Stimulated activated CD4-positive, alpha-beta T cell treated with anti-CD3 and anti-CD28 coated beads, TNF-alpha, amount 100 ng/mL, for 24 hours (primary cell): Measurements from ENCODE around the gene RBPMS2.

Experiments
- DNase-seq, 3 experiments: peaks; one replicate each; pipeline ENCODE4 v3.0.0-alpha.2; 2020; ENCODE audit warnings: low read depth in 3 of 3

Gene RBPMS2

DNA sequence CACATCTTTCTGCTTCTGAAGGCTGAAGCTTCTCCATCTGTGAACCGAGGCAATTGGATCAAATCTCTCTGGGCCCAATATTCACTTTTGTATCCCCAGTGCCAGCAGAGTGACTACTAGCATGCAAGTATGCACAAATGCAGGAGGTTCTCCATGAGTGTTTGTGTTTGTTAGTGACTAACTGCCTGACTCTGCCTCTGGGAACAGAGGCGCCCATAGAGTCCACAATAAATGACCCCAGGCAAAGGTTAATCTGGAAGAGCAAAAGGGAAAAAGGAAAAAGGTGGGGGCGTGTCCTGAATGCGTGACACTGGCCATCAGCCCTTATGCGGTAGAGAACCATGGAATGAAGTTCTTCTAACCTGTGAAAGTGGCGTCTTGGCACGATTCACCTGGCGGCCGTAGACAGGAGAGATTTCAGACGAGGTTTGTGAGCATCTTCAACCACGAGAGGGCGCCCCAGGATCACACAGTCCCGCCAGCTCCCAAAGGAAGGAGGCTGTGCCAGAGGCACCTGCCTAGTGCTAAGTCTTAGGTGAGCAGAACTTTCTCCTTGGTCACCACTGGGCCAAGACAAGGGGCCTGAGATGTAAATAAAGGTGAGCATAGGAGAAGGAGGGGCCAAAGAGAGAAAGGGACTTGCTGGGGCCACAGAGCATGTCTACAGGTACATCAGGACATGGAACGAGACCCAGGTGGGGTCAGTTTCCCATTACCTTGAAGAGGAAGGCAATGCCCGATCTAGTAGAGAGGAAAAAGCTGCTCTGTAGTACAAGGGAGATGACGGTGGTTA, 44.2 kb downstream of the RBPMS2 start:
- peak; percentile 74 to 86 (median 77) for DNase-seq

GRCh38 chr15:64730151-64730550, 45.2 kb downstream of the RBPMS2 start:
- DNase-seq, result no peak

DNA sequence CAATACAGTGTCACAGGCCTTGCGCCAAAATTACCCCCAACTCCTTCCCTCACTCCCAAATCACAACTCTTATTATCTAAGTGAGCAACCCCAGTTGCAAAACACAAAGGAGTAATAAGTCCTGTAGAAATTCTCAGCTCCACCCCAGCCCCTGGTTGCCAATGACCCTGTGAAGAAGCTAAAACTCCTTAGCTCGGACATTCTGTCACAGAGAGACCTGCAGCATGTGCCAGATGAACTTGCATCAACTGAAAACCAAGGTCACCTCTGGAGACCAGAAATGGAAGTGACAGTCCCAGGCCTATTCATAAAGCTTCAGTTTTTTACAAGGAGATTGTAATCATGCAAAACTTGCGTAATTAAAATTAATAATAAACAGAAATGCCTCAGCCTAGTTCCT, 55.2 kb downstream of the RBPMS2 start:
- DNase-seq, result no peak

DNA sequence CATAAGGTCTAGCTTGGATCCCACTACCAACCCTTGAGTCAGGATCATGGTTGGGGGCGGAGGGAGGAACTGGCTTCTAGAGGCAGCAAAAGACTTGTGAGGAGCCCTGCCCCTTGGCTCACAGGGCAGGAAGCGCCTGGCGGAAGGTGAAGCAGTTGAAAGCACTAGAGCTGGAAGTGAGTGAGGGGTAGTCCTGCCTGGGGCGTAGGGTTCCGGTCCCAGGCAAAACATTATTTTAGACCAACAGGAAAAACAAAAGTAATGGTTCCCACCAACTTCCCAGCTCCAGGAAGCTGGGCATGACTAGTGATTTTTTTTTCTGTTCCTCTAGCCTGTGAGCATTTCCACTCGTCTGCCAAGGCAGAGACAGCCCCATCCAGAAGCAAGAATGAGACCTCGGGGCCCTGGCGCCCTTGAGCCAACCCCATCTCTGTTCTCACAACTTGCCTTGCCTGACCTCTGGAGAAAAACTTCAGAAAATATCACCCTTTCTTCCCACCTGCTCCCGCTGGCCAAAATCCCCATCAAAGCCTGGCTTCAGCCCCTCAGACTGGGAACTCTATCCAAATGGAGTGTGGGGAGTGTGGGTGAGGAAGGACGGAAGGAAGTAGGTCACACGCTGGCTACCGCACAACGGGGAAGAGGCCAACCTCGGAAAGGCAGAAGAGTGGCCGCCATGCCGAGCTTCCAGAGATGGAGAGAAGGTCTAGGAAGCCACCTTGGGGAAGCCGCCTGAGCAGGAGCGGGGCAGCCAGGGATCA, 57.5 kb downstream of the RBPMS2 start:
- DNase-seq, result peak in 1 of 3 experiments; percentile 10

- DNase-seq, result no peak
Observed at GRCh38 chr15:64717130-64717529, 58.3 kb downstream of the RBPMS2 start.

GRCh38 chr15:64716452-64716851, 58.9 kb downstream of the RBPMS2 start:
- no peak for DNase-seq

DNA sequence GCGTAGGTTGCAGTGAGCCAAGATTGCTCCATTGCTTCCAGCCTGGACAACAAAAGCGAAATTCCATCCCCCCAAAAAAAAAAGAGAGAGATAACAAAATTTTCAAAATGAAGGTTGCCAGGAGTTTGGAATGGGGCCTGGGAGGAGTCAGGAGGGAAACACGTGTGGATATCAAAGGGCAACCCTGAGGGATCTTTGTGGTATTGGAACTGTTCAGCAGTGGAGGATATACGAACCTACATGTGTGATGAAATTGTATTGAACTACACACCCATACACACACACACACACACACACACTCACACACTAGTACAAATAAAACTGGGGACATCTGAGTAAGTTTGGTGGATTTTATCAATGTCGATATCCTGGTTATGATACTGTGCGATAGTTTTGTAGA, 61.8 kb downstream of the RBPMS2 start:
- DNase-seq, result no peak

DNA sequence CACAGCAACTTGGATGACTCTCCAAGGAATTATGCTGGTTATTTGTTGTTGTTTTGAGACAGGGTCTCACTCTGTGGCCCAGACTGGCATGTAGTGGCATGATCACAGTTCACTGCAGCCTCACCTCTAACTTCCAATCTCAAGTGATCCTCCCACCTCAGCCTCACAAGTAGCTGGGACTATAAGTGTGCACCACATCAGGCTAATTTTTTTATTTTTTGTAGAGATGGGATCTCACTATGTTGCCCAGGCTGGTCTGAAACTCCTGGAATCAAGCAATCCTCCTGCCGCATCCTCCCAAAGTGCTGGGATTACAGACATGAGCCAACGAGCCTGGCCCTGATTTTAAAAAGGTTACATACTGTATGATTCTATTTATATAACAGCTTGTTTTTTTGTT, 63.0 kb downstream of the RBPMS2 start:
- DNase-seq, result no peak

DNA sequence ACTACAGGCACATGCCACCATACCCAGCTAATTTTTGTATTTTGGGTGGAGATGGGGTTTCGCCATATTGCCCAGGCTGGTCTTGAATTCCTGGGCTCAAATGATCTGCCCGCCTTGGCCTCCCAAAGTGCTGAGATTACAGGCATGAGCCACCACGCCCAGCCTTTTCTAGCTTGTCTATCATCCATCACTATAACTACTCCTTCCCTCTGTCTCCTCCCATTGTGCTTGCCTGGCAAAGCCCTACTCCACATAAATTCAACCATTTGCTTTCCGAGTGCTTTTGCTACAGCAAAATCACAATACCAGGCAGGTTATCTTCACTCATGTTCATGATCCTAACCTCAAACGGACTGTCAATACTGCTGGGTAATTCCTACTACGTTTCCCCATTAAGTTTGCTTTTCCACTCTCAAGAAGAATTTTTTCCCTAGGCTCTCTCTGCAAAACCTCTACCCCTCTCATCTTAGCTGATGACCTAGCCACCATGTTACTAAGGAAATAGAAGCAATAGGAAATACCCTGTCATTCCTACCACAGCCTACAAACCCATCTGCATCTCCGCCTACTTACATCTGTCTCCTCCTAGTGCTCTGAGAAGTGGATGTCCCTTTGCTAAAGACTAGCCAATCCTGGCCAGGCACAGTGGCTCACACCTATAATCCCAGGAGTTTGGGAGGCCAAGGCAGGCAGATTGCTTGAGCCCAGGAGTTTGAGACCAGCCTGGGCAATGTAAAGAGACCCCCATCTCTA, 64.5 kb downstream of the RBPMS2 start:
- DNase-seq, result no peak

DNA sequence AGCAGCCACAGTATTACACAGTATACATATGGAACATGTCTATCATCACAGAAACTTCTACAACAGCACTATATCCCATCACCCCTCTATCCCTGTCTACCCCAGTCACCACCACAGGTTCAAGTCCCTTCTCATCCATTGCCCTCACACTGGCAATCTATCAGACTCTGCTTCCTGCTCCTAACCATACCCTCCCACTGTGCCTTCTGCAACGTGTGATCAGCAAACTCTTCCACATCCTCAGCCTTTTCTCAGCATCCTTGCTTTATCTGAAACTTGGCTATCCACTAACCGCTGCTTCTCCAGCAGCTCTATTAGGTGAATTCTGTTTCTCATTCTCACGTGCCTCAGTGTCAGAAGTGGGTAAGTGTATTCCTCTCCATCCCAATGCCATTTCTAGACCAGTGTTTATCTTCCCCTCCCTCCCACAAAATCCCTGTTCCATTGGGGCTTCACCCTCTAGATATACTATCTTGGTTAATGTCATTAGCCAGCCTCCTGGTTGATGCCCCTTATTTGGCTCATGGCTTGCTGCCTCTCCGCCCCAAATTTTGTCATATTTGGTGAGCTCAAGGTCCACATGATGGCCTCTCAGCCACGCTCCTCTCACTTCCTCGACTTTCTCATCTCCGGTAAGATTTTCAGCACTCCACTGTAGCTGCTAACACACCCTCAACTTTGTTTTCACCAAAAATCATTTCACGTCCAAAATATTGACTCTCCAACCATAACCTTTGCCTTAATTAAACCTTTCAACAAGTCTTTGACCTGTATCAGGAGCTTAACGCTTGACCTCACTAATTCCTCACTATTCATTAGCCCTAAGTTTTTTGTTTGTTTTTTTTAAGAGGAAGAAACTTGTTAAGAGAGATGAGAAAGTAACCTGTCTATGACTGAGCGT, 69.1 kb downstream of the RBPMS2 start:
- no peak for DNase-seq

- no peak for DNase-seq
Observed at GRCh38 chr15:64705006-64705405, 70.4 kb downstream of the RBPMS2 start.

DNA sequence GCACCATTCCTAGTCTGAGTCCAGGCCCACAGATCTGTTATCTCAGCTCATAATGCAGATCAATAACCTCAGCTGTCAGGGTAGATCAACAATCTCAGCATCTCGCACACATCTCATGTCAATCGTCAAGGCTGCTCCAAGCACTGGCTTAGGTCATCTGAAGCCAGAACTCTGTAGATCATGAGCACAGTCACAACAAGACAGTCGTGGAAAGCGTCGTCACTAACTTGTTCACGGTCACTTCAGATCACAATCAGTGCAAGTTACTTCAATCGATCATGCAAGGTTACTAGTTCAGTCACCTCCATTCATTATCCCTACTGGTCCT, 71.8 kb downstream of the RBPMS2 start:
- DNase-seq, result no peak

- peak; percentile 90 to 96 (median 91) for DNase-seq
Observed at GRCh38 chr15:64702816-64703631, 72.4 kb downstream of the RBPMS2 start.

DNA sequence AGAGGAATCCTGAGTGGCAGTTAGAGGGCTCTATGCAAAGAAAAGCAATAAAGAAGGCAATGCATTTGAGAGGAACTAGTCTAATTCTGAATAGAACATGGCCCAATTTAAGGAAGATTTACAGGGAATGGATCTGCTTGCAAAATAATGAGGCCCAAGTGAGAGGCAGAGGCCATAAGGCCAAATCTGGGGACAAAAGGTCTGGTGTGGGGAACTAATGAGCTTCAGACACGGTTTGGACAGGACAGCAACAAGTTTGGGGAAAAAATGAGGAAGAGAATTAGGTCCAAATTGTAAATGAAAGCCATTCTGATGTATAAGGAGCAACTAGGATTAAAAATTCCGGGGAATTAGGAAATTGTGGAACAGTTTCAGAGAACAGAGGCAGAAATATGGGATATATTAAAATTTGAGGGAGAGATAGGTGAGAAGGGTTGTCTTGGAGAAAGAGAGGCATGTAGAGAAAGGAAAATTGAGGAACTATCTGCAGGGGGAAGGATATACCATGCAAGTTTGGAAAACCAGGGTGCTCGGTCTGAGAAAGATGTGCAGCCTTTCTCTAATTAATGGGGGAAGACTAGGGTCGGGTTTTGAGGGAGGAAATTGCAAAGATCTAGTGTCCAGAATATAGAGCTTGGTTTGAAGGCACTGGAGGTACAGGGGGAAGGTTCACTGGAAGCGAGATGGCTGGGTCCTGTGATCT, 73.8 kb downstream of the RBPMS2 start:
- DNase-seq, result no peak

GRCh38 chr15:64701051-64701450, 74.3 kb downstream of the RBPMS2 start:
- DNase-seq, result no peak

DNA sequence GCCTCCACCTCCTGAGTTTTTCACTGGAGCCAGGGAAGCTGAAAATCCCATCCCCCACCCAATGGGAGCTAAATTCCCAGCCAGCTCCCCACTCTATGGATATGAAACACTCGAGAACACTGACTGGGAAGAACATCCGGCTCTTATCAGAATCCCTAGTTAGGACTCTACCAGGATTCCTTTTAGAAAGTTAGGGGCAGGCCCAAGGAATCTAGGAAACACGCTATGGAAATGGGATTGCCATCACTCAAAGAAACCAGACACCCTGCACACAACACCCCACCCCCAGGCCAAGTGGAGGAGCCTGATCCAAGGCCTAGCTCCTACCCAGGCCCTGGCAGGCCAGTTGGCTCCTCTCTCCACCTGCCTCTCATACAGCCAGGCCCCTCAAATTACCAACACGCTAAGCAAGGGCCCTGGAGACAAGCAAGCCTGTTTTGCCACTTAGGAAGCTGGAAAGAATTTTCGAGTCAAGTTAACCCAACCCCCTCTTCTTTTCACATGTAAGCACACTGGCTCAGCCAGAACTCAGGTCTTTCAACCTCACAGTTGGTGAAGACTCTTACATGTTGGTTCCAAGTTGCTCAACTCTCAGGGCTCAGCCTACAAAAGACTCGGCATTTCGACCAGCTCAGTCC, 75.5 kb downstream of the RBPMS2 start:
- DNase-seq, result no peak

- no peak for DNase-seq
Observed at GRCh38 chr15:64698823-64699222, 76.6 kb downstream of the RBPMS2 start.

DNA sequence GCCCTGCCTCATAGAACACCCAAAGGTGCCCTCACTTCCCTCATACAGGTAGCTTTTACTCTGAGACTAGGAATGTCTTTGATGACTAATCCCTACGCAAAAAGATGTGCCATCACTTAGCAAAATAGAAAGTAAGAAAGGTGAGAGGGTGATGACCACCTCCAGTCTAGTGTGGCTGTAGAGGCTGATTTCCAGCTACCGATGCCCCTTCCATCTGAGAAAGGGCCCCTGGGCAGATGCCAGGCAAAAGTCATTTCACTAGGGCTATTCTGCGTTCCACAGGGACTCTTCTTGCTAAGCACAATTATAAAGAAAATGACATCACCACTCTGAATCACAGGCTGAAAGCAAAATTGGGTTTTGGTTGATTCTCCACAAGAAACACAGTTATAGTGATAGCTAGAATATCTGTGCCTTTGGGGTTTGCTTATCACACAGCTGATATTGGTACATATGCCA, 77.4 kb downstream of the RBPMS2 start:
- peak in 1 of 3 experiments; percentile 36 for DNase-seq

GRCh38 chr15:64696481-64696880, 78.9 kb downstream of the RBPMS2 start:
- DNase-seq, result no peak
